AG10803 (cell line): ENCODE data around the gene SPEG.

Experiments used
- DNase-seq: peaks from one replicate; pipeline ENCODE4 v3.0.0; 2010; ENCODE audit warnings: low read depth
- H3K4me3 ChIP-seq: 2 replicates; pipeline ENCODE4 v1.5.1; 2011; ENCODE audit warnings: mild to moderate bottlenecking, low read length, control low read depth
- CTCF ChIP-seq: conservative IDR thresholded peaks from 2 replicates; pipeline ENCODE4 v1.5.1; 2011; ENCODE audit warnings: mild to moderate bottlenecking, low read length, control low read depth, inconsistent platforms

SPEG gene

GRCh38 chr2:219542931-219543595 lies 108.4 kb downstream of the SPEG start:
- TF ChIP-seq CTCF, result no peak
- DNase-seq, result peak; percentile 25
- peak overlapping the region; percentile 71 for H3K4me3 ChIP-seq

GRCh38 chr2:219543596-219544358 lies 109.1 kb downstream of the SPEG start, which contains the start of the genes CHPF and TMEM198:
TSS of gene CHPF (minus strand) at chr2:219543809. CDS start at chr2:219543538, 271 bp downstream.
TSS of gene TMEM198 (plus strand) at chr2:219544028. CDS start at chr2:219544728, 700 bp downstream.
- DNase-seq, result peak; percentile 98

GRCh38 chr2:219544567-219544966 lies 109.9 kb downstream of the SPEG start:
- DNase-seq, result no peak
- no peak for TF ChIP-seq CTCF
- H3K4me3 ChIP-seq, result peak overlapping the region; percentile 71

More at GRCh38 chr2:219543596-219544358, 109.1 kb downstream of the SPEG start, which contains the start of the genes CHPF and TMEM198:
- peak within 1 kb of the TSS; percentile 71 for H3K4me3 ChIP-seq
- TF ChIP-seq CTCF, result no peak

- no peak overlapping the region for H3K4me3 ChIP-seq
- DNase-seq, result no peak
- TF ChIP-seq CTCF, result no peak
Measured at GRCh38 chr2:219545295-219545942, 110.8 kb downstream of the SPEG start.

- no peak overlapping the region for H3K4me3 ChIP-seq
- no peak for DNase-seq
- TF ChIP-seq CTCF, result no peak
Measured at GRCh38 chr2:219545943-219546352, 111.3 kb downstream of the SPEG start.

GRCh38 chr2:219547621-219548020 lies 113.0 kb downstream of the SPEG start:
- DNase-seq, result no peak
- no peak overlapping the region for H3K4me3 ChIP-seq
- TF ChIP-seq CTCF, result no peak
